GM10266 (cell line): Measurements from ENCODE around the gene EPHB1.

Experiments
- DNase-seq: peaks from one replicate; pipeline ENCODE4 v3.0.0; 2012; ENCODE audit errors: extremely low spot score
- CTCF ChIP-seq: IDR thresholded peaks from 2 replicates; pipeline ENCODE4 v1.5.1; 2012; ENCODE audit warnings: mild to moderate bottlenecking, low read depth; ENCODE audit not compliant: control insufficient read depth, insufficient read depth; ENCODE audit errors: missing control alignments

The EPHB1 gene

GRCh38 chr3:134807189-134807588 lies 12.1 kb downstream of the EPHB1 start:
- no peak for DNase-seq
- TF ChIP-seq CTCF = no peak

GRCh38 chr3:134808835-134809234 lies 13.8 kb downstream of the EPHB1 start:
- DNase-seq = no peak
- TF ChIP-seq CTCF = no peak

- TF ChIP-seq CTCF = no peak
- no peak for DNase-seq
These were observed 14.5 kb downstream of the EPHB1 start for GRCh38 chr3:134809427-134810051.

- no peak for TF ChIP-seq CTCF
- DNase-seq = no peak
These were observed 15.0 kb downstream of the EPHB1 start for GRCh38 chr3:134810052-134810435.

GRCh38 chr3:134810850-134811249 lies 15.8 kb downstream of the EPHB1 start:
- TF ChIP-seq CTCF = no peak
- no peak for DNase-seq

- no peak for TF ChIP-seq CTCF
- DNase-seq = no peak
These were observed 18.6 kb downstream of the EPHB1 start for GRCh38 chr3:134813618-134814017.

GRCh38 chr3:134815519-134815918 lies 20.5 kb downstream of the EPHB1 start:
- TF ChIP-seq CTCF = no peak
- DNase-seq = no peak
